ENCODE results near the gene BMP8A. TPM values are rescaled to one million over a fixed set of nuclear protein-coding genes. Genes with fewer than 3 reads are reported as not detected.

BMP8A gene
- total and polyA plus RNA-seq, 9 of the 15 experiments (the other 6 are each of a cell fraction or from before 2014, with no cell fraction given), result 0.05 to 0.31 TPM; not detected in 7

DNA sequence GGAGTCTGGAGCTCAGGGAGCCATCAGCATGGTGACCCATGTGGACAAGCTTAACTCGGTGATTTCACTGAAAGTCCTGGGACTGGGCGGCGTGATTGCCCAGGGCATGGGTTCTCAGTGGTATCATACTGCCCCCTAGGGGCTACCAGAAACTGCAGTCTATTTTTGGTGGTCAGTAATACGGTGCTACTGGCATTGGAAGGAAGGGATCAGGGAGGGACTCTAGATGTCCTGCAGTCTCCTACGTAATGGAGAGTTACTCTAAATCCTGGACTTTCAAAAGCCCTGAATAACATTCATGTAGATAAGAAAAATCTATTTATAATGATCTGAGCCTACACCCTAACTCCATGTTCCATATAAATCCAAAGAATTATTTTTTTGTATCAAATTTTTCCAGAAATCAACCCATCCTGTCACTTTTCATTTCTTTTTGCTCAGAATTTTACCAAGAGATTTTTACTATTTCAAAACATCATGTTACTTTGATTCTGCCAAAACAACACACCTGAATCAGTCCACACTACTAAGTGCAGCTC lies 47.9 kb downstream of the BMP8A start:
- no peaks in the 10 kb centered on the region for H3K27me3 ChIP-seq (ENCODE audit: control insufficient read depth in 2 of 2, insufficient read depth in 2 of 2, low read length in 2 of 2)
- peak; percentile 99 for ATAC-seq
- DNase-seq (ENCODE audit: extremely low read depth in 1 of 4, low spot score in 3 of 4), result peak; percentile 82 to 89 (median 88)
- H2AFZ ChIP-seq (ENCODE audit: low read depth, low read length), result no peak overlapping the region
- H3K4me1 ChIP-seq (replicated peaks in 1 of 2; ENCODE audit: control insufficient read depth in 2 of 2, insufficient read depth in 2 of 2, low read length in 2 of 2), result no peaks in the 10 kb centered on the region
- intact Hi-C loops (cut with micrococcal nuclease) (loop anchor here (1.0 to 5.0 kb wide), 4 partner anchors 273 to 441 kb away; no protein-coding TSS in a partner anchor), in situ Hi-C loops (cut with MboI) (loop anchor here (5.0 to 10.0 kb wide), 3 partner anchors 52 to 442 kb away; no protein-coding TSS in a partner anchor)
- no TSS peak for BruUV-seq (replicated peaks)
- H3K79me2 ChIP-seq (ENCODE audit: control insufficient read depth, insufficient read depth, low read length), result no peaks in the 10 kb centered on the region
- no peak overlapping the region for H3K4me3 ChIP-seq
- WGBS (ENCODE audit: insufficient coverage, low coverage, missing lambda C conversion rate), result 7% methylated on average over 5 of the region's 5 CpGs
- H3K9me3 ChIP-seq (replicated peaks; ENCODE audit: control insufficient read depth, insufficient read depth, low read depth, low read length), result no peaks in the 10 kb centered on the region
- POLR2A ChIA-PET, result interaction anchor here (0.8 to 1.9 kb wide), 4 partner anchors 10 to 447 kb away, joined by 3 to 7 read pairs (median 3); no protein-coding TSS in a partner anchor
- 0 out of 2 replicates have a peak, but pooled peaks cover 6% of the 10 kb centered on the region for H4K20me1 ChIP-seq (replicated peaks; ENCODE audit: control insufficient read depth, insufficient read depth, low read length)
- H3K36me3 ChIP-seq (ENCODE audit: control insufficient read depth, insufficient read depth, low read length), result no peaks in the 10 kb centered on the region
- FAIRE-seq, result peak; percentile 98
- no peak overlapping the region for H3K9ac ChIP-seq (ENCODE audit: insufficient read depth in 1 of 2, low read depth in 2 of 2, low read length in 2 of 2)
- H3K27ac ChIP-seq (ENCODE audit: extremely low read depth, low read depth, low read length), result no peak overlapping the region
- H3K4me2 ChIP-seq (ENCODE audit: insufficient read depth, low read length), result no peak overlapping the region
- no peaks in the 10 kb centered on the region for H3K9me1 ChIP-seq (ENCODE audit: control insufficient read depth, insufficient read depth, low read length)
- CTCF ChIA-PET (ENCODE audit: low intra/inter-chr PET ratio), result interaction anchor here (0.6 to 1.1 kb wide), 5 partner anchors 32 to 348 kb away, joined by 3 to 6 read pairs (median 3); no protein-coding TSS in a partner anchor
- no peak for TF ChIP-seq ZNF197 (CRISPR knock-in tag; IDR thresholded peaks at IDR 0.05; ENCODE audit: low read depth)
- TF ChIP-seq KDM1A (IDR thresholded peaks at IDR 0.05), result peak in 1 of 2 experiments; percentile 7; a peak in 2 of 4 replicates
- no peak for TF ChIP-seq NR2C2 (CRISPR knock-in tag; IDR thresholded peaks at IDR 0.05)
- no peak for TF ChIP-seq NR2C2 (tag; IDR thresholded peaks at IDR 0.05)
- TF ChIP-seq HDAC3 (IDR thresholded peaks at IDR 0.05; ENCODE audit: borderline replicate concordance, partially characterized antibody), result no peak
- TF ChIP-seq, protein P1, sequence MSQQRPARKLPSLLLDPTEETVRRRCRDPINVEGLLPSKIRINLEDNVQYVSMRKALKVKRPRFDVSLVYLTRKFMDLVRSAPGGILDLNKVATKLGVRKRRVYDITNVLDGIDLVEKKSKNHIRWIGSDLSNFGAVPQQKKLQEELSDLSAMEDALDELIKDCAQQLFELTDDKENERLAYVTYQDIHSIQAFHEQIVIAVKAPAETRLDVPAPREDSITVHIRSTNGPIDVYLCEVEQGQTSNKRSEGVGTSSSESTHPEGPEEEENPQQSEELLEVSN (IDR thresholded peaks at IDR 0.05; ENCODE audit: borderline replicate concordance in 1 of 2, extremely low read depth in 1 of 2, insufficient read depth in 1 of 2, insufficient read length in 1 of 2, low read depth in 1 of 2, low read length in 1 of 2, poor library complexity in 1 of 2, severe bottlenecking in 1 of 2), result peak in 1 of 2 experiments; percentile 10
- no peak for TF ChIP-seq FIP1L1 (IDR thresholded peaks at IDR 0.05; ENCODE audit: low read depth, low read length, poor library complexity, severe bottlenecking)
- TF ChIP-seq NFYB (IDR thresholded peaks at IDR 0.05; ENCODE audit: extremely low read depth, insufficient read length), result no peak
- TF ChIP-seq THRAP3 (IDR thresholded peaks at IDR 0.05; ENCODE audit: borderline replicate concordance), result no peak
- TF ChIP-seq ZNF444 (CRISPR knock-in tag; IDR thresholded peaks at IDR 0.05), result no peak
- no peak for TF ChIP-seq PCBP1 (IDR thresholded peaks at IDR 0.05; ENCODE audit: low read depth, low read length, poor library complexity, severe bottlenecking)
- TF ChIP-seq ZNF699 (CRISPR knock-in tag; IDR thresholded peaks at IDR 0.05; ENCODE audit: insufficient replicate concordance), result no peak
- TF ChIP-seq, protein P2, sequence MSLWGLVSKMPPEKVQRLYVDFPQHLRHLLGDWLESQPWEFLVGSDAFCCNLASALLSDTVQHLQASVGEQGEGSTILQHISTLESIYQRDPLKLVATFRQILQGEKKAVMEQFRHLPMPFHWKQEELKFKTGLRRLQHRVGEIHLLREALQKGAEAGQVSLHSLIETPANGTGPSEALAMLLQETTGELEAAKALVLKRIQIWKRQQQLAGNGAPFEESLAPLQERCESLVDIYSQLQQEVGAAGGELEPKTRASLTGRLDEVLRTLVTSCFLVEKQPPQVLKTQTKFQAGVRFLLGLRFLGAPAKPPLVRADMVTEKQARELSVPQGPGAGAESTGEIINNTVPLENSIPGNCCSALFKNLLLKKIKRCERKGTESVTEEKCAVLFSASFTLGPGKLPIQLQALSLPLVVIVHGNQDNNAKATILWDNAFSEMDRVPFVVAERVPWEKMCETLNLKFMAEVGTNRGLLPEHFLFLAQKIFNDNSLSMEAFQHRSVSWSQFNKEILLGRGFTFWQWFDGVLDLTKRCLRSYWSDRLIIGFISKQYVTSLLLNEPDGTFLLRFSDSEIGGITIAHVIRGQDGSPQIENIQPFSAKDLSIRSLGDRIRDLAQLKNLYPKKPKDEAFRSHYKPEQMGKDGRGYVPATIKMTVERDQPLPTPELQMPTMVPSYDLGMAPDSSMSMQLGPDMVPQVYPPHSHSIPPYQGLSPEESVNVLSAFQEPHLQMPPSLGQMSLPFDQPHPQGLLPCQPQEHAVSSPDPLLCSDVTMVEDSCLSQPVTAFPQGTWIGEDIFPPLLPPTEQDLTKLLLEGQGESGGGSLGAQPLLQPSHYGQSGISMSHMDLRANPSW (CRISPR knock-in tag; IDR thresholded peaks at IDR 0.05), result no peak
- no peak for TF ChIP-seq CAMTA2 (CRISPR knock-in tag; conservative IDR thresholded peaks at IDR 0.05)
- TF ChIP-seq, protein P3, sequence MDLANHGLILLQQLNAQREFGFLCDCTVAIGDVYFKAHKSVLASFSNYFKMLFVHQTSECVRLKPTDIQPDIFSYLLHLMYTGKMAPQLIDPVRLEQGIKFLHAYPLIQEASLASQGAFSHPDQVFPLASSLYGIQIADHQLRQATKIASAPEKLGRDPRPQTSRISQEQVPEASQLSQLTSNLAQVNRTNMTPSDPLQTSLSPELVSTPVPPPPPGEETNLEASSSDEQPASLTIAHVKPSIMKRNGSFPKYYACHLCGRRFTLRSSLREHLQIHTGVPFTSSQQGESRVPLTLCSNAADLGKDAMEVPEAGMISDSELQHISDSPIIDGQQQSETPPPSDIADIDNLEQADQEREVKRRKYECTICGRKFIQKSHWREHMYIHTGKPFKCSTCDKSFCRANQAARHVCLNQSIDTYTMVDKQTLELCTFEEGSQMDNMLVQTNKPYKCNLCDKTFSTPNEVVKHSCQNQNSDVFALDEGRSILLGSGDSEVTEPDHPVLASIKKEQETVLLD (IDR thresholded peaks at IDR 0.05), result no peak
- no peak for TF ChIP-seq RBM25 (IDR thresholded peaks at IDR 0.05; ENCODE audit: low read depth, low read length, severe bottlenecking)

All from K562 (cell line).